K562 (cell line): ENCODE measurements around the gene ARL6IP6. TPM values are rescaled to one million over a fixed set of nuclear protein-coding genes. Genes with fewer than 3 reads are reported as not detected.

Experiments used
- COPS2 ChIP-seq: fragments of 450-650 bp; conservative IDR thresholded peaks from 2 replicates; pipeline ENCODE4 v1.6.1; 2016; ENCODE audit warnings: mild to moderate bottlenecking, moderate library complexity
- ERF ChIP-seq: fragments of 450-650 bp; formaldehyde crosslinking; IDR thresholded peaks from 2 replicates; pipeline ENCODE4 v1.4.0; 2020; ENCODE audit warnings: mild to moderate bottlenecking, mixed read lengths
- HBP1 ChIP-seq: fragments of 450-650 bp; formaldehyde crosslinking; IDR thresholded peaks from 2 replicates; pipeline ENCODE4 v1.4.0; 2022; ENCODE audit warnings: missing genetic modification characterization
- HDAC2 ChIP-seq: fragments of 450-650 bp; IDR thresholded peaks from 2 replicates; pipeline ENCODE4 v1.6.1; 2016; ENCODE audit warnings: mild to moderate bottlenecking
- IRF9 ChIP-seq: fragments of 450-650 bp; IDR thresholded peaks from 2 replicates; pipeline ENCODE4 v1.6.1; 2016; ENCODE audit warnings: missing biosample characterization, missing genetic modification characterization
- KAT2B ChIP-seq: IDR thresholded peaks from one replicate; pipeline ENCODE4 v1.6.1; 2012; ENCODE audit warnings: low read depth, mild to moderate bottlenecking, control low read depth, inconsistent platforms, low read length, moderate library complexity
- MGA ChIP-seq: fragments of 450-650 bp; IDR thresholded peaks from 2 replicates; pipeline ENCODE4 v1.6.1; 2016; ENCODE audit warnings: mild to moderate bottlenecking, moderate library complexity
- TFAM ChIP-seq: fragments of 250-450 bp; sonication (Bioruptor Pico); conservative IDR thresholded peaks from 2 replicates; pipeline ENCODE4 v1.5.0; 2021; ENCODE audit warnings: mild to moderate bottlenecking, moderate library complexity
- ZBTB17 ChIP-seq: fragments of 450-650 bp; formaldehyde crosslinking; IDR thresholded peaks from 2 replicates; pipeline ENCODE4 v1.4.0; 2020; ENCODE audit warnings: mild to moderate bottlenecking
- ZNF133 ChIP-seq: fragments of 250-450 bp; sonication (Bioruptor Pico); IDR thresholded peaks from 2 replicates; pipeline ENCODE4 v1.4.0; 2020; ENCODE audit warnings: mild to moderate bottlenecking
- ZNF24 ChIP-seq: fragments of 450-650 bp; IDR thresholded peaks from 2 replicates; pipeline ENCODE4 v1.6.1; 2016
- ZNF311 ChIP-seq: fragments of 250-450 bp; sonication (Bioruptor Pico); IDR thresholded peaks from 2 replicates; pipeline ENCODE4 v1.4.0; 2020; ENCODE audit warnings: mild to moderate bottlenecking, moderate library complexity
- ZNF696 ChIP-seq: fragments of 250-450 bp; sonication (Bioruptor Pico); conservative IDR thresholded peaks from 2 replicates; pipeline ENCODE4 v1.4.0; 2020; ENCODE audit warnings: mild to moderate bottlenecking, moderate library complexity
- polyA plus RNA-seq, 8 experiments: library from polyadenylated mRNA; depleted of rRNA in 4 of 8; stranded (reverse) in 5 of 8; unstranded in 3 of 8; fragments of >200 nt; fragmentation: Nextera tagmentation in 2 of 8; fragmentation: Illumina TruSeq in 1 of 8; extraction: Ambion mirVana in 2 of 8; extraction: Trizol in 1 of 8; gene quantifications; 2 replicates each; pipeline versions ENCODE4 v1.2.1 to v1.2.3, GENCODE V29; 2011 to 2014; ENCODE audit warnings: inconsistent platforms in 1 of 8, missing spikeins in 1 of 8
- total RNA-seq, 7 experiments: library from RNA; depleted of rRNA in 6 of 7; stranded (reverse); fragments of >200 nt in 6 of 7; fragmentation: Illumina TruSeq in 2 of 7; extraction: Trizol in 2 of 7; gene quantifications; 2 replicates each; pipeline versions ENCODE4 v1.2.1 to v1.2.3, GENCODE V29; 2011 to 2021; ENCODE audit warnings: low replicate concordance in 1 of 7
- TF ChIP-seq, protein P1 (sequence below): sonication (generic); formaldehyde crosslinking; IDR thresholded peaks from 2 replicates; pipeline ENCODE4 v1.4.0; 2020; ENCODE audit warnings: mild to moderate bottlenecking, missing genetic modification reagents

ARL6IP6 gene
- total and polyA plus RNA-seq, 9 of the 15 experiments (the other 6 are each of a cell fraction or from before 2014, with no cell fraction given), result 19.2 to 98.5 (median 36.2) TPM

GRCh38 chr2:152716805-152717227 lies 1.6 kb upstream of the ARL6IP6 start (continued):
- TF ChIP-seq HBP1, result peak; percentile 92; the same call in 1 of the 2 replicates
- TF ChIP-seq, protein P1, sequence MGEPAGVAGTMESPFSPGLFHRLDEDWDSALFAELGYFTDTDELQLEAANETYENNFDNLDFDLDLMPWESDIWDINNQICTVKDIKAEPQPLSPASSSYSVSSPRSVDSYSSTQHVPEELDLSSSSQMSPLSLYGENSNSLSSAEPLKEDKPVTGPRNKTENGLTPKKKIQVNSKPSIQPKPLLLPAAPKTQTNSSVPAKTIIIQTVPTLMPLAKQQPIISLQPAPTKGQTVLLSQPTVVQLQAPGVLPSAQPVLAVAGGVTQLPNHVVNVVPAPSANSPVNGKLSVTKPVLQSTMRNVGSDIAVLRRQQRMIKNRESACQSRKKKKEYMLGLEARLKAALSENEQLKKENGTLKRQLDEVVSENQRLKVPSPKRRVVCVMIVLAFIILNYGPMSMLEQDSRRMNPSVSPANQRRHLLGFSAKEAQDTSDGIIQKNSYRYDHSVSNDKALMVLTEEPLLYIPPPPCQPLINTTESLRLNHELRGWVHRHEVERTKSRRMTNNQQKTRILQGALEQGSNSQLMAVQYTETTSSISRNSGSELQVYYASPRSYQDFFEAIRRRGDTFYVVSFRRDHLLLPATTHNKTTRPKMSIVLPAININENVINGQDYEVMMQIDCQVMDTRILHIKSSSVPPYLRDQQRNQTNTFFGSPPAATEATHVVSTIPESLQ (CRISPR knock-in tag), result no peak
- TF ChIP-seq ZNF696 (CRISPR knock-in tag), result no peak
- TF ChIP-seq IRF9 (tag), result no peak
- no peak for TF ChIP-seq TFAM
- TF ChIP-seq MGA, result no peak
- TF ChIP-seq COPS2, result no peak
- TF ChIP-seq ERF, result 0 out of 2 replicates have a peak, but pooled peaks have one; percentile 27
- TF ChIP-seq ZNF133 (CRISPR knock-in tag), result no peak
- TF ChIP-seq ZNF311 (CRISPR knock-in tag), result no peak
- TF ChIP-seq ZBTB17, result 0 out of 2 replicates have a peak, but pooled peaks have one; percentile 14
- TF ChIP-seq KAT2B, result no peak
- peak; percentile 17; the same call in 1 of the 2 replicates for TF ChIP-seq HDAC2
- TF ChIP-seq ZNF24, result no peak
